RKO (cell line): ENCODE results near the gene TEX29.

Experiments used
- DNase-seq: peaks from one replicate; pipeline ENCODE4 v3.0.0-alpha.2; 2016; ENCODE audit warnings: low spot score

Gene TEX29

GRCh38 chr13:111322916-111323331, 2.5 kb downstream of the TEX29 start:
- DNase-seq: no peak

- DNase-seq: no peak
Observed at GRCh38 chr13:111323549-111323948, 3.1 kb downstream of the TEX29 start.

- no peak for DNase-seq
Observed at GRCh38 chr13:111323950-111324651, 3.7 kb downstream of the TEX29 start.

- DNase-seq: no peak
Observed at GRCh38 chr13:111324736-111325135, 4.3 kb downstream of the TEX29 start.

GRCh38 chr13:111325146-111325890, 4.9 kb downstream of the TEX29 start:
- no peak for DNase-seq

GRCh38 chr13:111325941-111326620, 5.6 kb downstream of the TEX29 start:
- no peak for DNase-seq

GRCh38 chr13:111326621-111326965, 6.2 kb downstream of the TEX29 start:
- no peak for DNase-seq

- no peak for DNase-seq
Observed at GRCh38 chr13:111326981-111327642, 6.7 kb downstream of the TEX29 start.

GRCh38 chr13:111327730-111328573, 7.5 kb downstream of the TEX29 start:
- DNase-seq: no peak

- no peak for DNase-seq
Observed at GRCh38 chr13:111328574-111329410, 8.3 kb downstream of the TEX29 start.

- no peak for DNase-seq
Observed at GRCh38 chr13:111329641-111330040, 9.2 kb downstream of the TEX29 start.

- DNase-seq: no peak
Observed at GRCh38 chr13:111330066-111330610, 9.7 kb downstream of the TEX29 start.

- no peak for DNase-seq
Observed at GRCh38 chr13:111335298-111335697, 14.9 kb downstream of the TEX29 start.

GRCh38 chr13:111336666-111337065, 16.2 kb downstream of the TEX29 start:
- no peak for DNase-seq

GRCh38 chr13:111337206-111337605, 16.8 kb downstream of the TEX29 start:
- DNase-seq: peak; percentile 60

- DNase-seq: no peak
Observed at GRCh38 chr13:111337741-111338140, 17.3 kb downstream of the TEX29 start.

GRCh38 chr13:111338841-111339240, 18.4 kb downstream of the TEX29 start:
- DNase-seq: no peak

- no peak for DNase-seq
Observed at GRCh38 chr13:111339366-111340143, 19.1 kb downstream of the TEX29 start.

- no peak for DNase-seq
Observed at GRCh38 chr13:111341886-111342285, 21.4 kb downstream of the TEX29 start.

- no peak for DNase-seq
Observed at GRCh38 chr13:111342721-111343120, 22.3 kb downstream of the TEX29 start.
